Activated B cell treated with CpG ODN at 0.5 μM for 24 hours (primary cell): ENCODE results near the gene VPS51. TPM values are rescaled to one million over a fixed set of nuclear protein-coding genes. Genes with fewer than 3 reads are reported as not detected.
"Not testable (repeated sequence)": the region's sequence is repeated elsewhere in the genome, so short reads cannot be mapped to it uniquely, and the experiment has no call there.

Experiments
- ATAC-seq: fragments of 200-7000 bp; cut with Tn5 transposase; one replicate; pipeline ENCODE4 v1.10.0; 2021; ENCODE audit warnings: low read depth, mild to moderate bottlenecking, moderate library complexity
- CTCF ChIA-PET: fragments of 350-600 bp; sonication (Branson Sonifier 250); formaldehyde crosslinking; loops from one replicate; lab custom pipeline; 2021; ENCODE audit warnings: antibody characterized with exemption; lab: Charles Lee
- POLR2A ChIA-PET: fragments of 350-600 bp; sonication (Branson Sonifier 250); formaldehyde crosslinking; loops from one replicate; lab custom pipeline; 2021; ENCODE audit warnings: antibody characterized with exemption; lab: Charles Lee
- DNase-seq: peaks from one replicate; pipeline ENCODE4 v3.0.0; 2022
- H3K27ac Mint-ChIP-seq: one replicate; pipeline ENCODE4 v1.8.0; 2020; ENCODE audit warnings: mixed read lengths
- H3K27me3 Mint-ChIP-seq: one replicate; pipeline ENCODE4 v1.8.0; 2021; ENCODE audit warnings: mixed read lengths
- H3K36me3 Mint-ChIP-seq: one replicate; pipeline ENCODE4 v1.8.0; 2021; ENCODE audit warnings: low read depth, mixed read lengths
- H3K4me1 Mint-ChIP-seq: one replicate; pipeline ENCODE4 v1.8.0; 2021; ENCODE audit warnings: mixed read lengths
- H3K4me3 Mint-ChIP-seq: one replicate; pipeline ENCODE4 v1.8.0; 2020; ENCODE audit warnings: mild to moderate bottlenecking, mixed read lengths
- H3K9me3 Mint-ChIP-seq: one replicate; pipeline ENCODE4 v1.8.0; 2020; ENCODE audit warnings: mixed read lengths
- intact Hi-C: fragments of 100-400 bp; cut with micrococcal nuclease; formaldehyde crosslinking; loops from one replicate; pipeline ENCODE4 v1.15.1; 2024
- total RNA-seq: library from RNA; stranded (reverse); gene quantifications from 2 replicates; pipeline ENCODE4 v1.2.3, GENCODE V29; 2022
- TF ChIP-seq, protein P1 (sequence below): fragments of 200-600 bp; IDR thresholded peaks from one replicate; pipeline ENCODE4 v1.8.0; 2022; ENCODE audit warnings: antibody characterized with exemption, mild to moderate bottlenecking

VPS51 gene
- total RNA-seq, 1 donor from 2014 or later = 243 TPM

DNA sequence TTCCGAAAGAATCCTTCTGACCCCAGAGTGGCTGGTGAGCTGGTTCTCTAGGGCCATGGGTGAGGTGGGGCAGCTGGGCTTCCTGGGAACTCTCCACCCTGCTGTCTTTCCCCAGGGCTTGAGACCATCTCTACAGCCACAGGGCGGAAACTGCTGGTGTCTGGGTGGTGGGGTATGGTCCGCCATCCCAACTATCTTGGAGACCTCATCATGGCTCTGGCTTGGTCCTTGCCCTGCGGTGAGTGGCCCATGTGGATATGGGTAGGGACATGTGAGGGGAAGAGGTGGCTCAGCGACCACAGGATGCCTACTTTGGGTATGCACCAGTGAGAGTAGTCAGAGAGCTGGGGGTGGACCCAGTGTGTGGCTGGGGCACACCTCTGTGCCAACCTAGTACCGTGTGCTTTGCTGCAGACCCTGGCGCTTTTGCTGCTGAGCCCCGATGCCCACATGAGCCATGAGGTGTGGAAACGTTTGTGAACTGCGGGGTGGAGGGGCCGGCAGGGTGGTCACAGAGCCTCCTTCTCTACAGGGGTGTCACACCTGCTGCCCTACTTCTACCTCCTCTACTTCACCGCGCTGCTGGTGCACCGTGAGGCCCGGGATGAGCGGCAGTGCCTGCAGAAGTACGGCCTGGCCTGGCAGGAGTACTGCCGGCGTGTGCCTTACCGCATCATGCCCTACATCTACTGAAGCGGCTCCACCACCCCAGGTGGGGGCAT lies 19.5 kb downstream of the VPS51 start:
- ChIA-PET CTCF (interaction anchor here (1.3 to 3.8 kb wide), 3 partner anchors 15 to 268 kb away, joined by 4 to 28 read pairs (median 15); partner anchors contain the start of gene CAPN1), POLR2A (interaction anchor here (0.6 to 15.3 kb wide), 6 partner anchors 16 to 777 kb away, joined by 3 to 546 read pairs (median 12); partner anchors contain the start of genes CAPN1, SF1, SYVN1 and VPS51)

GRCh38 chr11:65116370-65117205 lies 20.6 kb downstream of the VPS51 start:
- intact Hi-C loops = loop anchor here (1.0 to 2.0 kb wide), 12 partner anchors 16 to 741 kb away; partner anchors contain the start of genes ARL2, CAPN1, CDCA5 and EHD1
- Mint-ChIP-seq H3K36me3 (peaks cover 53% of the 10 kb centered on the region), H3K27me3 (no peaks in the 10 kb centered on the region), H3K27ac (peak overlapping the region; percentile 80), H3K4me1 (peaks cover 72% of the 10 kb centered on the region), H3K4me3 (peak overlapping the region; percentile 87), H3K9me3 (no peaks in the 10 kb centered on the region)
- ATAC-seq (no peak), DNase-seq (no peak)
- POLR2A ChIA-PET = interaction anchor here (0.6 to 15.3 kb wide), 16 partner anchors 15 to 946 kb away, joined by 3 to 546 read pairs (median 5); partner anchors contain the start of genes ARL2, CAPN1, CDC42EP2 and DPF2
- TF ChIP-seq, protein P1, sequence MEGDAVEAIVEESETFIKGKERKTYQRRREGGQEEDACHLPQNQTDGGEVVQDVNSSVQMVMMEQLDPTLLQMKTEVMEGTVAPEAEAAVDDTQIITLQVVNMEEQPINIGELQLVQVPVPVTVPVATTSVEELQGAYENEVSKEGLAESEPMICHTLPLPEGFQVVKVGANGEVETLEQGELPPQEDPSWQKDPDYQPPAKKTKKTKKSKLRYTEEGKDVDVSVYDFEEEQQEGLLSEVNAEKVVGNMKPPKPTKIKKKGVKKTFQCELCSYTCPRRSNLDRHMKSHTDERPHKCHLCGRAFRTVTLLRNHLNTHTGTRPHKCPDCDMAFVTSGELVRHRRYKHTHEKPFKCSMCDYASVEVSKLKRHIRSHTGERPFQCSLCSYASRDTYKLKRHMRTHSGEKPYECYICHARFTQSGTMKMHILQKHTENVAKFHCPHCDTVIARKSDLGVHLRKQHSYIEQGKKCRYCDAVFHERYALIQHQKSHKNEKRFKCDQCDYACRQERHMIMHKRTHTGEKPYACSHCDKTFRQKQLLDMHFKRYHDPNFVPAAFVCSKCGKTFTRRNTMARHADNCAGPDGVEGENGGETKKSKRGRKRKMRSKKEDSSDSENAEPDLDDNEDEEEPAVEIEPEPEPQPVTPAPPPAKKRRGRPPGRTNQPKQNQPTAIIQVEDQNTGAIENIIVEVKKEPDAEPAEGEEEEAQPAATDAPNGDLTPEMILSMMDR = no peak
- CTCF ChIA-PET = interaction anchor here (0.7 to 3.8 kb wide), 7 partner anchors 11 to 269 kb away, joined by 3 to 28 read pairs (median 4); partner anchors contain the start of genes CAPN1 and MAJIN

More for the DNA sequence above, 19.5 kb downstream of the VPS51 start:
- Mint-ChIP-seq H3K4me3 (peak overlapping the region; percentile 87), H3K4me1 (peaks cover 73% of the 10 kb centered on the region), H3K9me3 (no peaks in the 10 kb centered on the region), H3K27me3 (no peaks in the 10 kb centered on the region), H3K36me3 (peaks cover 42% of the 10 kb centered on the region), H3K27ac (no peak overlapping the region)
- TF ChIP-seq, protein P1 = no peak
- ATAC-seq (no peak), DNase-seq (no peak)
- intact Hi-C loops = loop anchor here (2.0 kb wide), 1 partner anchor 337 kb away; the partner anchor contains the start of gene SF1

- peak within 1 kb of the TSS; percentile 89 for H3K27ac Mint-ChIP-seq
- peaks cover 61% of the 10 kb centered on the region for H3K36me3 Mint-ChIP-seq
- H3K4me3 Mint-ChIP-seq = peak within 1 kb of the TSS; percentile 87
- H3K27me3 Mint-ChIP-seq = no peaks in the 10 kb centered on the region
- POLR2A ChIA-PET = interaction anchor here (0.6 to 15.3 kb wide), 26 partner anchors 14 to 771 kb away, joined by 3 to 546 read pairs (median 4); partner anchors contain the start of genes ARL2, CAPN1, CDC42BPG and CDC42EP2
- no peaks in the 10 kb centered on the region for H3K9me3 Mint-ChIP-seq
- CTCF ChIA-PET = interaction anchor here (0.6 to 3.8 kb wide), 12 partner anchors 12 to 326 kb away, joined by 3 to 28 read pairs (median 3); partner anchors contain the start of genes ARL2, CAPN1 and MAJIN
- H3K4me1 Mint-ChIP-seq = peaks cover 76% of the 10 kb centered on the region
- TF ChIP-seq, protein P1 = peak; percentile 34
- DNase-seq (peak; percentile 98), ATAC-seq (peak; percentile 70)
- intact Hi-C loops = loop anchor here (1.0 to 2.0 kb wide), 13 partner anchors 7 to 740 kb away; partner anchors contain the start of genes ARL2, CAPN1, CDCA5 and EHD1
Observed at GRCh38 chr11:65117206-65118096, 21.4 kb downstream of the VPS51 start, which contains the start of gene ZNHIT2. TSS of gene ZNHIT2 (minus strand) at chr11:65117701. CDS start at chr11:65117653, 48 bp downstream.

- ChIA-PET POLR2A (interaction anchor here (0.6 to 15.3 kb wide), 20 partner anchors 13 to 497 kb away, joined by 3 to 546 read pairs (median 4); partner anchors contain the start of genes ARL2, CAPN1, CDC42BPG and CDC42EP2), CTCF (interaction anchor here (1.1 to 3.8 kb wide), 5 partner anchors 12 to 270 kb away, joined by 3 to 28 read pairs (median 3); partner anchors contain the start of genes CAPN1 and MAJIN)
- Mint-ChIP-seq H3K36me3 (peaks cover 63% of the 10 kb centered on the region), H3K4me3 (peak overlapping the region; percentile 87), H3K27ac (peak overlapping the region; percentile 89), H3K27me3 (no peaks in the 10 kb centered on the region), H3K9me3 (no peaks in the 10 kb centered on the region), H3K4me1 (peaks cover 74% of the 10 kb centered on the region)
- DNase-seq (no peak), ATAC-seq (no peak)
- TF ChIP-seq, protein P1 = peak; percentile 4
- intact Hi-C loops = loop anchor here (1.0 kb wide), 1 partner anchor 8 kb away; no protein-coding TSS in a partner anchor
Observed at GRCh38 chr11:65118097-65118837, 22.3 kb downstream of the VPS51 start.

GRCh38 chr11:65118891-65119669 lies 23.1 kb downstream of the VPS51 start:
- POLR2A ChIA-PET = interaction anchor here (0.6 to 15.3 kb wide), 5 partner anchors 12 to 105 kb away, joined by 4 to 546 read pairs (median 20); partner anchors contain the start of genes ARL2, CAPN1, SYVN1 and VPS51
- peaks cover 71% of the 10 kb centered on the region for H3K4me1 Mint-ChIP-seq

More at GRCh38 chr11:65118891-65119669, 23.1 kb downstream of the VPS51 start:
- not testable (repeated sequence) for H3K4me3 Mint-ChIP-seq, ATAC-seq, H3K9me3 Mint-ChIP-seq, DNase-seq, H3K27me3 Mint-ChIP-seq
- peaks cover 63% of the 10 kb centered on the region for H3K36me3 Mint-ChIP-seq
- H3K27ac Mint-ChIP-seq = peak overlapping the region; percentile 57
- intact Hi-C loops = loop anchor here (1.0 kb wide), 1 partner anchor 9 kb away; no protein-coding TSS in a partner anchor
- CTCF ChIA-PET = interaction anchor here (0.8 to 3.8 kb wide), 2 partner anchors 11 to 105 kb away, joined by 3 to 28 read pairs; partner anchors contain the start of gene ARL2
